Bronchial epithelial cell (primary cell): ENCODE measurements around the gene MRPS33. TPM values are rescaled to one million over a fixed set of nuclear protein-coding genes. Genes with fewer than 3 reads are reported as not detected.

Source experiments
- total RNA-seq: library from RNA; depleted of rRNA; stranded (reverse); fragments of >200 nt; gene quantifications from 2 replicates; pipeline ENCODE4 v1.2.1, GENCODE V29; 2014

Gene MRPS33
- total RNA-seq, 1 donor from 2014 or later, result 25.3 TPM

Other genes with a start within 250 kb of the MRPS33 start
- 11.3 and 16.8 TPM in 2 replicates for gene BRAF, start 90.0 kb downstream of the MRPS33 start, total RNA-seq
- gene TMEM178B, start 59.1 kb upstream of the MRPS33 start, total RNA-seq, result under 0.01 TPM in 2 replicates